GF-D8 (cell line): ENCODE data around the gene PDK2.

Experiments used
- DNase-seq: peaks from one replicate; lab custom pipeline; 2025; lab: John Stamatoyannopoulos, UW

The PDK2 gene

DNA sequence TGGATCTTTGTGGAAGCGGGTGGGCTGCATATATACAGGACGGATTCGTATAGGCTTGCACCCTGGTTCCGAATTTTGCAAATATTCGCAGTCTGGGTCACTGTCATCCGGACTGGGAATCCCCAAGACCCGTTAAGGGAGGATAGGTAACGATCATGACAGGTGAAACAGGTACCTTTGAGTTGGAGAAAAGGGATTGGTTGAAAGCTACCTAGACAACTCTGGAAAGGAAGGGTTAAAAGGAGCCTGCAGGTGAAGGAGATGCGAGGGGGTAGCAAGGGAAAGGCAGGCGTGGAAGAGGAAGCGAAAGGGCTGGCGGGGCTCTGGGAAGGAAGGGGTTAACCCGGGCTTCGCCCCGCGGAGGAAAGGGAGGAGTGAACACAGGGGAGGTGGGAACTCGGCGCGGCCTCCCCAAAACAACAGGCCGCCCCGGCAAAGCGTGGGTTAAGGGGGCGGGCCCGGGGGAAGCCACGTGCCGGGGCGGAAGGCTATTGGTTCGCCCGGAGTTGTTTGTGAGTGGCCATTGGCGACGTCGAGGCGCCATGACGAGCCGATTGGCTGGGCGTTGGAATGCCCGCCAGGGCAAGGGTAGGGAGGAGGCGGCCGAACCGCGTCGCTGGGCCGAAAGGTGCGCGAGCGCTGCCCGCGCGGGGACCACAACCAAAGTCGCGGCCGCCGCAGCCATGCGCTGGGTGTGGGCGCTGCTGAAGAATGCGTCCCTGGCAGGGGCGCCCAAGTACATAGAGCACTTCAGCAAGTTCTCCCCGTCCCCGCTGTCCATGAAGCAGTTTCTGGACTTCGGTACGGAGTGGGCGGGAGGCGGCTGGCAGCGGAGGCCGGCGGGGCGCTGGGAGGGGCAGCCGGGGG is at the start of gene PDK2:
Gene PDK2, plus strand, starts transcription at position 599 of the 867 bp plus-strand sequence. Its CDS starts 85 bp downstream, at position 684.
- DNase-seq = peak; percentile 48

DNA sequence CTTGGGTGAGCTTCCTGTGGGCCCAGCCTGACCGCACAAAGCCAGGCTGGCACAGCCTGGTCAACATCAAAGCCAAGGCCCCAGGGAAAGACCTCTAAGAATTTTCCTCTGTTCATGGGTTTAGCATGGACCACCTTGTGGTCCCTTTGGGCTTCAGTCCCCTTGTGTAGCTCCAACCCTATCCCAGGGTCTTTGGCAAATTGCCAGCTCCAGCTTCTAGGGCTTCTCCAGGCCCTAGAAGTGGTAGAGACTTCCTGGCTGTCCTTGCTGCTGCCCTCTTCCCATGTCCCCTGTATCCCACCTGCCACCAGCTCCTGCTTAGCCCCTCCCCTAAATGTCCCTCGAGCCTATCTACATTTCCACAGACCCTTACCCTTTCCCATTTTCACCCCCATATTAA is 49.0 kb upstream of the PDK2 start:
- no peak for DNase-seq

DNA sequence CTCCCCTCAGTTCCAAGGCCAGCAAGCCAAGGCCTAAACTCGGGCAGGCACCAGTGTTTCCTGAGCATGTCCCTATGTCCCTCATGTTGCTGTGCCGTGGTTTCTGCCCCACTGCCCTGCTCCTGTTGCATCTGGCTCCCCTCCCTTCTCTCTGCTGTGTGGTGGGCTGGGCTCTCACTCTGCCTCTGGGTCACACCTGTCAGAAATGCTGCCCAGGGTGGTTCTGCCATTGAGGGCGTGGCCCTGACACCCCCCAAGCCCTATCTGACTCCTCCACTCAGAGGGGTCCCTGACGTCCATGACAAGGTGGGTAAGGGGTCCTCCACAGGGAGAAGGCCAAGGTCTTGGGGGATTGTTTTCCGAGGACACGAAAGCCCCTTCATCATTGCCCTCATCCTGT is 48.5 kb upstream of the PDK2 start:
- DNase-seq = no peak

DNA sequence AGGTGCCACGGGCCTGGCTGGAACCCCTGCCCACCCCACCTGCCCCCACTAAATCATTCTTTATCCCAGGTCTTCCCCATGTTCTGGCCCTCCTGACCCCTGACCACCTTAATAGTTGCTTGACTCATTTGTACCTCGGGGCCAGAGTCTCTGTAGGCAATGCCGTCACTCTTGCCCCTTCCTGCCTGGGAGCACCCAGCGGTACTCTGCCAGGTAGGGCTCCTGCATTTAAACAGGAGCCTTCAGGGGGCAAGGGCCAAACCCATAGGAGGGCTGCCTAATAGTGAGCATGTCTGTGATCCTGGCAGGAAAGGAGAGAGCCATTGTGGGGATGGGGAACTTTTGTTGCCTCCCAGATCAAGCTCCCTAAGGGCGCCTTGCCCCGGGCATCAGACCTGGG is 48.1 kb upstream of the PDK2 start:
- no peak for DNase-seq

DNA sequence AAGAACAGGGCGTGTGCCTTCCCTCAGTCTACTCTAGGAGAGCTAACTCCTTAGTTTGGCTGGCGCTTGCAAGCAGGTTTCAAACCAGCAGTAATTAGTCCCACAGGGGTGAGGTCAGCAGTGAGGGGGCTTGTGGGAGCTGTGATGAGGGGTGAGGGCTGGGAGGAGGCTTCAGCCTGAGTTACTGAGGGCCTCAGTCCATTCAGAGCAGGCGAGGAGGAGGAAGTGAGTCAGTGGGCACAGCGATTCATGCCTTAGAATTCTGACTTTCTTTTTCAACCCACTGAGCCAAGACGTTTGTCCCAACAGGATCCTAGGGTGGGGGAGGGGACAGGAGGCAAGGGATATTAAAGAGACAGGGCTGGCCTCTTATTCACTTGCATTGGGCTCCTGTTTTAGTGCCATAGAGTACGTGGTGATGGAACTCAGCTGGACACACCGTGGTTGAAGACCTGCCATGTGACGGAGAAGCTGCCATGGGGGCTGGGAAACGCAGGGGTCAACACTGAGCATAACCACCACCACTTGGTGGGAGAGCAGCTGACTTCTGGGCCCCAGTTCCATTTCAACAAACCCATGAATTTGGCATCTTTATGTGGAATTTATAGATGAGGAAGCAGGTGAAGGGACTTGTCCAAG is 47.5 kb upstream of the PDK2 start:
- DNase-seq = no peak

- DNase-seq = no peak
Measured at GRCh38 chr17:50048146-50048720, 46.9 kb upstream of the PDK2 start.

DNA sequence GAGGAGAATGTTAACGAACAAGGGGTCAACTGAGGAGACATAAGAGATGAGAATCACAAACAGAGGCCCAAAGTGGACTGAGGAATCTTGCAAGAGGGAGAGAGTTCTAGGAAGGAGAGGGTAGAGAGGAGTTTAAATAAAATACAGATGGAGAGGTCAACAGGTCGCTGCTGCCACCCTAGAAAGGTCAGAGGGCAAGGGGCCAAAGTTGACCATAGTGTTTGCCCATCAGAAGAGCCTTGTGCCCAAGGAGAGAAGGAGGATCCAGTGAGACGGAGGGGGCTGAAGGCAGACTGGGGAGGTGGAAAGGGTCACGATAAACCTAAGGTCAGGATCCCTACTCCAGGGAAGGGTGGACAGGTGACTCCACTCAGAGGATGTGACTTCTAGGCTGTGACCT is 46.2 kb upstream of the PDK2 start:
- DNase-seq = no peak

GRCh38 chr17:50049636-50050035 is 45.5 kb upstream of the PDK2 start:
- DNase-seq = no peak

DNA sequence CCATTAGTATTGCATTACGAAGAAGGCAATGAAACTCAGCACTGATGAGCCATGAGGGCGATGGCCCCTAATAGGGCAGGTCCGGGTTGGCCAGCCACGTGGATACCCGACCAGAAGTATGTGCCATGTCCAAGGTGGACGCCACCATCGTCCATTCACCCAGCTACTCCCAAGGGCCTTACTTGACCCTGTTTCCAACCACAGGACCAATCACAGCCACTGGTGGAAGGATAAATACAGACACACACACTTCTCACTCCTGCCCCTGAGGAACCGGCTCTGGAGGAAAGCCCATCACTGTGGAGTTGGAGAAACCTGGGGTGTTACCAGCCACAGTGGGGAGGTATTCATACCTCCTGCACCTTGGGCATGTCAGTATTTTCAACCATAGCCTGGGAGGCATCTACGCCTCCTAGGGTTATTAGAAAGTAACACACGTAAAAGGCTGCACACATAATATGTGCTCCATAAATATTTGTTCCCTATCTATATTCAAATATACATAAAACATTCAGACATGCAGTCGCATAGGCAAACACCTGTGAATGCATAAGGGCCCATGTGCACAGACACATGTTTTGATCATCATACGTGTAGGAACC is 44.6 kb upstream of the PDK2 start:
- DNase-seq = no peak

DNA sequence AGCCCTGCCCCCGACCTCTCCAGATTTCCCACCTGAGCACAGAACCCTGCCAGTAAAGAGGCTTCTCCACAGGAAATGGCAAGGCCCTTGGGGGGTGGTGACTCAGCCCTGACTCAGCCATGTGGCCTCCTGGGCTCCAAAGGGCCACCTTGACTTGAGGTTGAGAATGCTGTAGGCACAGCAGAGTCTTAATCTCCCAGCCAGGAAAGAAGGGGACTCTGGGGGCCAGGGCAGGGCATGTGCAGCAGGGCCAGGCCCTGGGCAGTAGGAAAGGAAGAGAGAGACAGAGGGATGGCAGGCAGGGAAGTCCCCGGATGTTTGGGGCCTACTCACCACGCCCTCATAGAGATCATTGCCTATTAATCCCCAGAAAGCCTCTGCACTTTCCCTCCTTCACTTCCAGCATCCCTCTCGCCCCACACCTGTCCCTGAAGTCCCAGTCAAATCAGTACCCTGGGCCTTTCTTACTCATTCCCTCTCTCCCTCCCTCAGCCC is 44.0 kb upstream of the PDK2 start:
- no peak for DNase-seq

DNA sequence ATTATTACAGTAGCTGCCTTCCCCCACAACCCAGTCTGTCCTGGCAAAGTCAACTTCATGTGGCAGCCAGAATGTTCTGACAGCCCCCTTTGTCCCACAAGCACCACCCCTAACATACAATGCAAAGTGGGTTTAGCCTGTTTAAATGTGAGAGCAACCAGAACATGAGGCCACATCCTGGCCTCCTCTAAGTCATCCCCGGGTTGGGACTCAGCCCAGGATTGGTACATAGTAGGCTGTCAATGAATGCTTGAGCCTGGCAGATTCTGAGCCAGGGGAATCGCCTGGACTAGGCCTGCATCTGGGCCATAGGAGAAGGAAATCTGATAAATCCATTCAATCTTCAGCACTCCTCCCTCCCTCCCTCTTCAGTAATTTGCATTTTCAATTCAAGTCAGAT is 43.5 kb upstream of the PDK2 start:
- DNase-seq = no peak

- DNase-seq = no peak
Measured at GRCh38 chr17:50052241-50052796, 42.8 kb upstream of the PDK2 start.

DNA sequence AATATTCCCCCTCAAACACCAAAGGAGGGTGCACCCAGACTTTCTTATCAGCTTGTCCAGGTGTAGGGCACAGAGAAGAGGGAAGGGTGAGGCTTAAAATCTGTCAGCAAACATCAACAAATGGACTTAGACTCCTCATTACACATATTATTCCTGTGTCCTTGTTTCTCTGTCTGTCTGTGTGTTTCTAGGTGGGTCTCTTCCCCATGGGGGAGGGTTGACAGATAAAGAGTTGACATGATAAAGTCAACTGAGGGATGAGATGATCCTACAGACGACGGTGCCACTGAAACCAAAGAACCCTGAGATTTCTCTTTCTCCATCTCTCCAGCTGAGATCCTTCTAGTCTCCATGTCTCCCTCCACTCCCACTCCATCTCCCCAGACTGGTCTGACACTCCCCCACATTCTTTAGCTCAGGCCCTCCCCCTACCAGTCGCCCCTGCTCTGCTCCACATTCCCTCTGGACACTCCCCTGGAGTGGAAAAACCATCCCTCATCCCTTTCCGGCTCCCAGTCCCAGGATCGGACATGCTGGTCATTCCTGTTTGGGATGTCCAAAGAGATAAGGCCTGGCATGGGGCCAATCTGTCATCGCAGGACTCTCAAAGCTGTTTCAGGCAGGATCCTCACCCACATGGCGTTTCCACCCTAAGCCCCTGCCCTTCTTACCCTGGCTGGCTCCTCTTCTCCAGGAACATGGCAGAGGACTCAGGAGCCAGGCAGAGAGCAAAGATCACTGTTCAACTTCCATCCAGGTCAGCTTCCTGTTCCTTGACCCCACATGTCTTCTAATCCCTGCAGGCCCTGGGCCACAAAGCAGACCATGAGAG is 42.1 kb upstream of the PDK2 start:
- no peak for DNase-seq

GRCh38 chr17:50053654-50053960 is 41.5 kb upstream of the PDK2 start:
- no peak for DNase-seq

GRCh38 chr17:50055055-50055425 is 40.1 kb upstream of the PDK2 start:
- no peak for DNase-seq

- DNase-seq = no peak
Measured at GRCh38 chr17:50055426-50056216, 39.5 kb upstream of the PDK2 start, which contains the start of gene ITGA3. Gene ITGA3, plus strand, starts transcription at chr17:50056110. Its CDS starts 330 bp downstream, at chr17:50056440.

DNA sequence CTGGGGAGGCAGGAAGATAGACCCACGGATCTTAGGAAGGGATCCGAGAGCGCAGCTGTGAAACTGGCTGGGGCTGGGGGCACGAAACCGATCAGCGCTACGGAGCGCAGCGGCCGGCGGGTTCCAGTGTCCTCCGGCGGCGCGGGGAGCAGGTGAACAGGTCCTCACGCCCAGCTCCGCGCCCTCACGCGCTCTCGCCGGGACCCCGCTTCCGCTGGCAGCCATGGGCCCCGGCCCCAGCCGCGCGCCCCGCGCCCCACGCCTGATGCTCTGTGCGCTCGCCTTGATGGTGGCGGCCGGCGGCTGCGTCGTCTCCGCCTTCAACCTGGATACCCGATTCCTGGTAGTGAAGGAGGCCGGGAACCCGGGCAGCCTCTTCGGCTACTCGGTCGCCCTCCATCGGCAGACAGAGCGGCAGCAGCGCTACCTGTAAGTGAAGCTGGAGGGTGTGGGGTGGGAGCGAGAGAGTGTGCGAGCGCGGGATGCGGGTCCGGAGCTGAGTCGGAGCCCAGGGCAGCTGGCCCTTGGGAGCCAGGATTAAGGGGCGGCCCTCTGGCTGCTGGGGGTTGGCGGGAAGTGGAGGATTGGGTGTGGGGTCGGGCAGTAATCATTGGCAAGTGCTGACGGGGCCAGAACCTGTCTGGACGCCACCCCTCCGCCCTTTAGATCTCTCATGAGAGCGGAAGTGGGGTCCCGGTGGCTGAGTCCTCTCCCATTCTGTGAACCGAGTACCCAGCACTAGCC is 38.8 kb upstream of the PDK2 start:
- no peak for DNase-seq

- DNase-seq = no peak
Measured at GRCh38 chr17:50056961-50057330, 38.2 kb upstream of the PDK2 start.

DNA sequence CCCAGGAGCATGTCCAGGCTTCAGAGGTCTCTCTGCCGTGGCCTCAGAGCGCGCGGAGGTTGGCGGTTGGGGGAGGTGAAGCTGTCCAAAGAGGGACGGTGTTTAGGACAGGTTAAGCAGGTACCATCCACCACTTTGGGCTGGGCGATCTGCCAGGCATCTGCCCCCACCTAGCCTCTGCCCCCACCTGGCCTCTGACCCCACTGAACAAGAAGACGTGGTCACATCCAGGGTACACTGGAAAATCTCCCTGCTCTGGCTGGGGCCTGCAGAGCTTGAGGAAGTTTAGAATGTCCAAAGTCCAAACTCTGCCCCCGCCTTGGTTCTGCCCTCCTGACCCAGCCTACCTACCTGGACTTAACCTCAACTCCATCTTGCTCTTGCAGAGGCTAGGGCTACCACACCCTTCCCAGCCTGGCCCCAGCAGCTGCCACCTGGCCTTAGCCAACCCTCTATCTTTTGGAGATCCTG is 37.6 kb upstream of the PDK2 start:
- DNase-seq = no peak
